ENCODE data around the gene MARCHF4. TPM values are rescaled to one million over a fixed set of nuclear protein-coding genes. Genes with fewer than 3 reads are reported as not detected.
A peak's percentile ranks its signal among the peaks of the same experiment; 100 is the strongest.

Gene MARCHF4
- polyA plus RNA-seq, 1 donor: 0.08 TPM

- no peak for DNase-seq
Measured at GRCh38 chr2:216350214-216350791, 22.0 kb downstream of the MARCHF4 start.

- no peak for DNase-seq
Measured at GRCh38 chr2:216349366-216349765, 22.9 kb downstream of the MARCHF4 start.

GRCh38 chr2:216348756-216349308 lies 23.5 kb downstream of the MARCHF4 start:
- no peak for DNase-seq

- no peak for DNase-seq
Measured at GRCh38 chr2:216346781-216347180, 25.5 kb downstream of the MARCHF4 start.

GRCh38 chr2:216345846-216346245 lies 26.4 kb downstream of the MARCHF4 start:
- no peak for DNase-seq

GRCh38 chr2:216344950-216345300 lies 27.4 kb downstream of the MARCHF4 start:
- DNase-seq: no peak

- no peak for DNase-seq
Measured at GRCh38 chr2:216344206-216344949, 27.9 kb downstream of the MARCHF4 start.

- no peak for DNase-seq
Measured at GRCh38 chr2:216343221-216343980, 28.9 kb downstream of the MARCHF4 start.

- DNase-seq: no peak
Measured at GRCh38 chr2:216341121-216341520, 31.2 kb downstream of the MARCHF4 start.

- no peak for DNase-seq
Measured at GRCh38 chr2:216340280-216340631, 32.0 kb downstream of the MARCHF4 start.

GRCh38 chr2:216339456-216340279 lies 32.6 kb downstream of the MARCHF4 start:
- DNase-seq: peak; percentile 52

GRCh38 chr2:216335252-216335651 lies 37.0 kb downstream of the MARCHF4 start:
- no peak for DNase-seq

GRCh38 chr2:216328347-216328746 lies 43.9 kb downstream of the MARCHF4 start:
- DNase-seq: no peak

GRCh38 chr2:216327447-216327935 lies 44.8 kb downstream of the MARCHF4 start:
- DNase-seq: no peak

Other genes starting within 250 kb of the MARCHF4 start
- gene SMARCAL1, start 40.0 kb upstream of the MARCHF4 start, polyA plus RNA-seq (ENCODE audit: insufficient read length): 30.3 TPM
- gene RPL37A, start 126.4 kb upstream of the MARCHF4 start, polyA plus RNA-seq (ENCODE audit: insufficient read length): 1,889 TPM